GM21528 (cell line): ENCODE results near the gene CACNA2D3.

Experiments used
- ATAC-seq: cut with Tn5 transposase; IDR thresholded peaks from one replicate; pipeline ENCODE4 v1.9.1; 2021; ENCODE audit warnings: mild to moderate bottlenecking, moderate library complexity; ENCODE audit not compliant: unreplicated experiment, low FRiP score

CACNA2D3 gene

GRCh38 chr3:54818486-54818885 lies 696.1 kb downstream of the CACNA2D3 start:
- no peak for ATAC-seq

GRCh38 chr3:54818942-54819341 lies 696.6 kb downstream of the CACNA2D3 start:
- no peak for ATAC-seq

- ATAC-seq = no peak
Observed at GRCh38 chr3:54819946-54820345, 697.6 kb downstream of the CACNA2D3 start.

- no peak for ATAC-seq
Observed at GRCh38 chr3:54822206-54822605, 699.9 kb downstream of the CACNA2D3 start.

GRCh38 chr3:54826251-54826691 lies 703.9 kb downstream of the CACNA2D3 start:
- ATAC-seq = no peak

DNA sequence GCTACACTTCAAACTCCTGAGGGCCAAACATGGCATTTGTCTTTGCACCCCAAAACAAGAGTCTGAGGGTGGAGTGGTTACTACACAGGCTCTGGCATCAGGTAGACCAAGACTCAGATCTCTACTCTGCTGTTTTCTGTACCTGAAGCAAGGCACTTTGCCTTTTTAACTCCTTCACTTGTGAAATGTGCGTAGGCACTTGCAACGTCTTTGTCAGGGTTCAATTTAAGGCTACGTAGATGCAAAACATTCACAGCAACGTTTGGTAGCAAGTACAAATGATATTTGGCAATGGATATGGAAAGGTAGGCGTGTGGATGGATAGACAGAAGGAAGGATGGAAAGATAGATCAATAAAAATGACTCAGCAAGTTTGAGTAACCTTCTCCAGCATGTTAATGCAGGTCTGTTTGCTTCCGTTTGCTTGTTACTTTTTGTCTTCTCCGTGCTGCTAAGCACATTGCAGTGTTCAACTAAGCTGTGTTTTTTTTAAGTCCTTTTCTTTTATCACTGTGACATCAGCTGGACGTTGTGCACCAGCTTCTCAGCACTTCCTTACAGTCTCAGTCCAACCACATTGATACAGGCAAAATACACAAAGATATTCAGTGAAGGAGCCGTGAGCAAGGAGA lies 704.8 kb downstream of the CACNA2D3 start:
- ATAC-seq = no peak

DNA sequence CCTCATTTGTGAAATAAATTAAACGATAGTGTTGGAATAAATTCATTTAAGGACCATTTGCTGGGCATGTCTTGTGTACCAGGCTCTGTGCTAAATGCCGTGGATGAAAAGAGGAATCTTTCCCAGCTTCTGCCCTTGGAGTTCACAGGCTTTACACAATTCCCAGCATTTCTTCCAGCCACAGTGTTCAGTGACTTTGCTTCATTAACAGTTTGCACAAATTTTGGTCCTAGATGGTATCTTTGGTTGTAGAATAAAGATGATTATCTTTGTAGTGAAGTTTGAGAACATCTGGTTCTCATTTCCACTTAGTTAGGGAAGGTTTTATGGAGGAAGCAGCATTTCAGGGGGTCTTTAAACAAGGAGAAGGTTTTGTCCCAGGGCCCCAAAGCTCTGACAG lies 705.4 kb downstream of the CACNA2D3 start:
- no peak for ATAC-seq

DNA sequence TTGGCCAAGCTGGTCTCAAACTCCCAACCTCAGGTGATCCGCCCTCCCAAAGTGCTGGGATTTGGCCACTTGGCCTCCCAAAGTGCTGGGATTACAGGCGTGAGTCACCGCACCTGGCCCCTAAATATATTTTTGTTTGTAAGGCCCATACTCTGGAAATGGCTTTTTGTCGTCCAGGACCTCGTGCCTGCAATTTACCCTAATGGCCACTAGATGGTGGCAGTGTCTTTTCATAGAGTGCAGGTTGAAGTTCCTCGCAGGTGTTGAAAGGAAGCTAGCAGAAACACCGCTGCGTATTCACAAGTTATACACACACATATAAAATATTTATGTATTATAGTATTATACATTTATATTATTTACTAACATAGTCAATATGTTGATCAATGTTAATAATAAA lies 708.3 kb downstream of the CACNA2D3 start:
- no peak for ATAC-seq

- ATAC-seq = no peak
Observed at GRCh38 chr3:54831112-54831511, 708.8 kb downstream of the CACNA2D3 start.

DNA sequence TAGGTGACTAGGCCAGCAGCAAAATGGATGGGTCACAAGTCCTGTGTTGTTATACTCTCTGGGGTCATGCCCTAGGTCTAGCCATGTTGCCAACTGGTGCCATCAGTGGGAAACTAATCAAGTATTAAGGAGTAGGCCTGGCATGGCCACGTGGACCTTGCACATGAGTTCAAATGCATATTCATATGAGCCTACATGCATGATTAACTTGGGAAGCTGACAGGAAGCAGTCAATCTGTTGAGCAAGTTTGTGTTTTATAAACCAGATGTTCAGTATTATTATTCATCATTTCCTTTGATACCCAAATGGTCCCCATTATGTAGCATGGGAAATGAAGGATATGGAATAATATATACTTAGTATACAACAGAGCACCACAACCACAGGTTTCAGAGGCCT lies 710.5 kb downstream of the CACNA2D3 start:
- no peak for ATAC-seq

GRCh38 chr3:54835701-54836100 lies 713.3 kb downstream of the CACNA2D3 start:
- ATAC-seq = no peak

- ATAC-seq = no peak
Observed at GRCh38 chr3:54836871-54837270, 714.5 kb downstream of the CACNA2D3 start.

DNA sequence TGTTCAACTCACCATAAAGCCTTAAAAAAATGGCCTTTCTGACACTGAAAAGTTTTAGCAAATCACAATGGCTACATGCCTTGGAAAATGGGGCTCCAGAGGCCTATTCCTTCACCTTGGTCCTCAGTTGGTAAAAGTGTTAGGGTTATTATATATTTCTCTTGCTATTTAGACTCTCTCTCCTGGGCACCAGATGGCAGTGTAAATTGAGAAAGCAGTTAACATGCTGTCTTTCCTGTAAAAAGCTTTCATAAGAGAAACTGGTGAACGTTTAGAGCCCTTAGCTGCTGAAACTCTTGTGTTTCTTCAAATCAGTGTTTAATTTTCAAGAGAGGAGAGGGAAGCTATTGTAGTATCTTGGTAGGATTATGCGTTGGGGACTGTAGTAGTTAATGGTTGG lies 715.6 kb downstream of the CACNA2D3 start:
- ATAC-seq = no peak

DNA sequence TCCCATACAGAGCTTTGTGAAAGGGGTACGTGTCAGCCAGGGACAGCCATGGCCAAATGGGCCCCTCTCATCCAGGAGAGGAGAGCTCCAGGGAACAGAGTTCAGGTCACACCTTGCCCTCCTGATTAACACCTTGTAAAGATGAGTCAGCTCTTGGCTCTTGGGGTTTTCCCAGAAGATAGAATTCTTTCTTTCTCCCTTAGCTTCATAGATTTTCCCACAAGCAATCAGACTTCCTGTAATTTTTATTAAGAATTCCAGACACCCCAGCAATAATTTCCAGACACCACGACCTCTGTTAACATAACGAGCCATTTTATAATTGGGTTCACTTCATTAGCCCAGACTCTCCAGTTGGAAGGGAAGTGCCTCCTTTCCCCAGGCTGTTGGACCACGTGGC lies 719.1 kb downstream of the CACNA2D3 start:
- no peak for ATAC-seq

GRCh38 chr3:54843352-54843751 lies 721.0 kb downstream of the CACNA2D3 start:
- no peak for ATAC-seq

GRCh38 chr3:54844211-54844610 lies 721.9 kb downstream of the CACNA2D3 start:
- no peak for ATAC-seq

DNA sequence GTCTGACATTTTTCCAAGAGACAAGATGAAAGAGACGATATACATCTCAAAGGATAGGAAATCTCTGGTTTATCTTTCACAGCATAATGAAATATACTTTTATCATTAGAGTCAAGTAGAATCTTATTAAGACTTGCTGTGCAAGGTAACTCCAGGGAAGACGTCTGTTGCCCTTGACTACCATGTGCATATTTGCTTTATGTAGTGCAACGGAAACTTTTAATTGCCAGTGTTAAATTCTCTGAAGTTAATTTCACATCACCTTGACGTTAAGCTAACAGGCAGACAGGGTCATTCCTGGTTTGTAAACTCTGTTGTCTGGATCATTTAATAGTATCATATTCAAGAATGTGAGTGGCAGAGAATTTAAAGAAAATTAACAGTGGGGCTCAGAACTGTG lies 722.7 kb downstream of the CACNA2D3 start:
- no peak for ATAC-seq

GRCh38 chr3:54845551-54845950 lies 723.2 kb downstream of the CACNA2D3 start:
- no peak for ATAC-seq

- no peak for ATAC-seq
Observed at GRCh38 chr3:54846119-54846518, 723.8 kb downstream of the CACNA2D3 start.

GRCh38 chr3:54847361-54847760 lies 725.0 kb downstream of the CACNA2D3 start:
- no peak for ATAC-seq

GRCh38 chr3:54849360-54849759 lies 727.0 kb downstream of the CACNA2D3 start:
- ATAC-seq = no peak

GRCh38 chr3:54850484-54851018 lies 728.2 kb downstream of the CACNA2D3 start:
- ATAC-seq = no peak
